DOHH2 (cell line): ENCODE data around the gene PRRT3.

ENCODE experiments used
- H3F3A ChIP-seq: fragments of 200-600 bp; sonication (generic), shearing (Covaris generic); 2 replicates; pipeline ENCODE4 v1.6.0; 2016; ENCODE audit warnings: antibody characterized with exemption, mild to moderate bottlenecking; ENCODE audit not compliant: control insufficient read depth, insufficient read depth
- H3K27ac ChIP-seq: fragments of 200-600 bp; sonication (generic); 2 replicates; pipeline ENCODE4 v1.5.1; 2014; ENCODE audit warnings: low read depth, mild to moderate bottlenecking, low read length, moderate library complexity
- H3K27me3 ChIP-seq: fragments of 200-600 bp; sonication (generic); 2 replicates; pipeline ENCODE4 v1.6.1; 2014; ENCODE audit warnings: mild to moderate bottlenecking, low read length, mixed read lengths; ENCODE audit not compliant: control insufficient read depth
- H3K36me3 ChIP-seq: fragments of 200-600 bp; sonication (generic); 2 replicates; pipeline ENCODE4 v1.6.1; 2014; ENCODE audit warnings: mild to moderate bottlenecking, low read length, moderate library complexity, mixed read lengths; ENCODE audit not compliant: control insufficient read depth
- H3K4me1 ChIP-seq: fragments of 200-600 bp; sonication (generic); 2 replicates; pipeline ENCODE4 v1.6.1; 2014; ENCODE audit warnings: mild to moderate bottlenecking, low read length, mixed read lengths; ENCODE audit not compliant: control insufficient read depth
- H3K4me2 ChIP-seq: fragments of 200-600 bp; sonication (generic); 2 replicates; pipeline ENCODE4 v1.6.0; 2014; ENCODE audit warnings: mild to moderate bottlenecking, low read length, moderate library complexity
- H3K4me3 ChIP-seq: fragments of 200-600 bp; sonication (generic); 2 replicates; pipeline ENCODE4 v1.5.1; 2014; ENCODE audit warnings: mild to moderate bottlenecking, low read length, mixed read lengths
- H3K79me2 ChIP-seq: fragments of 200-600 bp; sonication (generic); 2 replicates; pipeline ENCODE4 v1.6.1; 2014; ENCODE audit warnings: mild to moderate bottlenecking, low read length, mixed read lengths; ENCODE audit not compliant: control insufficient read depth
- H3K9me2 ChIP-seq: fragments of 200-600 bp; sonication (generic); replicated peaks from 2 replicates; pipeline ENCODE4 v1.6.1; 2014; ENCODE audit warnings: mild to moderate bottlenecking, low read length, mixed read lengths; ENCODE audit not compliant: control insufficient read depth
- H3K9me3 ChIP-seq: fragments of 200-600 bp; sonication (generic); 2 replicates; pipeline ENCODE4 v1.6.1; 2014; ENCODE audit warnings: antibody characterized with exemption, low read length, mixed read lengths; ENCODE audit not compliant: control insufficient read depth, insufficient read depth
- H4K20me1 ChIP-seq: fragments of 200-600 bp; sonication (generic); 2 replicates; pipeline ENCODE4 v1.6.0; 2014; ENCODE audit warnings: low read depth, mild to moderate bottlenecking, antibody characterized with exemption, low read length, moderate library complexity; ENCODE audit not compliant: control insufficient read depth, insufficient read depth
- EZH2phosphoT487 ChIP-seq: fragments of 200-600 bp; sonication (generic); IDR thresholded peaks from 2 replicates; pipeline ENCODE4 v1.6.1; 2017; ENCODE audit warnings: borderline replicate concordance, mild to moderate bottlenecking, antibody characterized with exemption, low read length, moderate library complexity, mixed read lengths
- TF ChIP-seq, protein P1 (sequence below): fragments of 200-600 bp; sonication (generic); IDR thresholded peaks from one replicate; pipeline ENCODE4 v1.5.1; 2014; ENCODE audit warnings: antibody characterized with exemption, mild to moderate bottlenecking, low read depth, low read length; ENCODE audit not compliant: poor library complexity, severe bottlenecking

Gene PRRT3

DNA sequence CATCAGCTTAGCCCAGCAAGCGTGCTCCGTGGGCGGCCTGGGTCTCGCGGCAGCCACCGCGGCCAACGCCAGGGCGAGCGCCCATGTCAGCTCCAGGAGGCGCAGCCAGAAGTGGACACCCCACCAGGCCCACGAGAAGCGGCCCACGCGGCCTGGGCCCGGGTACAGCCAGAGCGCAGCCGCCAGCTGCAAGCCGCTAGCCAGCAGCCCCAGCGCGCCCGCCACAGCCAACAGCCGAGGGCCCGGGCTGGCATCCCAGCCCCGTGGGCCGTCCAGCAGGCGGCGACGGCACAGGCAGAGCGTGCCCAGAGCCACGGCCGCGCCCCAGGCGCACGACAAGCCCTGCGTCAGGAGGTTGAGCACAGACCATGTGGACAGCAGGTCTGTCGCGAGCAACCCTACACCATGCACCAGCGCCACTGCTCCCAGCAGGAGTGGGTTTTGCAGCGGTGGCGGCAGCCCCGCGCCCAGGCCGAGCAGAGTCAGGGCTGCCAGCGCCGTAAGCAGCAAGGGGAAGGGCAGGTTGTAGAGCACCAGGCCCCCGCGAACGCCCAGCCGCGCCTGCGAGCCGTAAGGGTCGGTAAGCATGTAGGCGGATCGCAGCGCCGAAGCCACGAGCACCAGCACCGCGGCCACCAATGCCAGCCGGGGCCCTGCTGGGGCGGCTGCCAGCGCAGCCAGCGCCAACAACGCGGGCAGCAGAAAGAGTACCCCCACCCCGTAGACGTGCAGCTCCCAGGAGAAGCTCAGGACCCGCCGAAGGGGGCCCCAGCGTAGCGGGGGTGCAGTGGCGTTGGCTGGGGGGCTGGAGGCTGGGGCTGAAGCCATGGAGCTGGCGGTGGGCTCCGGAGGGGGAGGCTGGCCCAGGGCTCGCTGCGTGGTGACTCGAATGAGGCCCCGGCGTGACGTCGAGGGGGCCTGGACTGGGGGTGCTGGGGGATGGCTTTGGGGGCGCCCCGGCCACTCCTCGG, 4.9 kb downstream of the PRRT3 start:
- Histone ChIP-seq H3K9me2 (no peaks in the 10 kb centered on the region), H3K27me3 (peaks cover 12% of the 10 kb centered on the region), H3K9me3 (no peaks in the 10 kb centered on the region), H3K4me2 (no peak overlapping the region), H3F3A (no peaks in the 10 kb centered on the region), H3K4me3 (no peak overlapping the region), H4K20me1 (no peaks in the 10 kb centered on the region), H3K27ac (no peak overlapping the region), H3K4me1 (peaks cover 14% of the 10 kb centered on the region), H3K79me2 (no peaks in the 10 kb centered on the region), H3K36me3 (no peaks in the 10 kb centered on the region)
- no peak for TF ChIP-seq EZH2phosphoT487
- TF ChIP-seq, protein P1, sequence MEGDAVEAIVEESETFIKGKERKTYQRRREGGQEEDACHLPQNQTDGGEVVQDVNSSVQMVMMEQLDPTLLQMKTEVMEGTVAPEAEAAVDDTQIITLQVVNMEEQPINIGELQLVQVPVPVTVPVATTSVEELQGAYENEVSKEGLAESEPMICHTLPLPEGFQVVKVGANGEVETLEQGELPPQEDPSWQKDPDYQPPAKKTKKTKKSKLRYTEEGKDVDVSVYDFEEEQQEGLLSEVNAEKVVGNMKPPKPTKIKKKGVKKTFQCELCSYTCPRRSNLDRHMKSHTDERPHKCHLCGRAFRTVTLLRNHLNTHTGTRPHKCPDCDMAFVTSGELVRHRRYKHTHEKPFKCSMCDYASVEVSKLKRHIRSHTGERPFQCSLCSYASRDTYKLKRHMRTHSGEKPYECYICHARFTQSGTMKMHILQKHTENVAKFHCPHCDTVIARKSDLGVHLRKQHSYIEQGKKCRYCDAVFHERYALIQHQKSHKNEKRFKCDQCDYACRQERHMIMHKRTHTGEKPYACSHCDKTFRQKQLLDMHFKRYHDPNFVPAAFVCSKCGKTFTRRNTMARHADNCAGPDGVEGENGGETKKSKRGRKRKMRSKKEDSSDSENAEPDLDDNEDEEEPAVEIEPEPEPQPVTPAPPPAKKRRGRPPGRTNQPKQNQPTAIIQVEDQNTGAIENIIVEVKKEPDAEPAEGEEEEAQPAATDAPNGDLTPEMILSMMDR: no peak

DNA sequence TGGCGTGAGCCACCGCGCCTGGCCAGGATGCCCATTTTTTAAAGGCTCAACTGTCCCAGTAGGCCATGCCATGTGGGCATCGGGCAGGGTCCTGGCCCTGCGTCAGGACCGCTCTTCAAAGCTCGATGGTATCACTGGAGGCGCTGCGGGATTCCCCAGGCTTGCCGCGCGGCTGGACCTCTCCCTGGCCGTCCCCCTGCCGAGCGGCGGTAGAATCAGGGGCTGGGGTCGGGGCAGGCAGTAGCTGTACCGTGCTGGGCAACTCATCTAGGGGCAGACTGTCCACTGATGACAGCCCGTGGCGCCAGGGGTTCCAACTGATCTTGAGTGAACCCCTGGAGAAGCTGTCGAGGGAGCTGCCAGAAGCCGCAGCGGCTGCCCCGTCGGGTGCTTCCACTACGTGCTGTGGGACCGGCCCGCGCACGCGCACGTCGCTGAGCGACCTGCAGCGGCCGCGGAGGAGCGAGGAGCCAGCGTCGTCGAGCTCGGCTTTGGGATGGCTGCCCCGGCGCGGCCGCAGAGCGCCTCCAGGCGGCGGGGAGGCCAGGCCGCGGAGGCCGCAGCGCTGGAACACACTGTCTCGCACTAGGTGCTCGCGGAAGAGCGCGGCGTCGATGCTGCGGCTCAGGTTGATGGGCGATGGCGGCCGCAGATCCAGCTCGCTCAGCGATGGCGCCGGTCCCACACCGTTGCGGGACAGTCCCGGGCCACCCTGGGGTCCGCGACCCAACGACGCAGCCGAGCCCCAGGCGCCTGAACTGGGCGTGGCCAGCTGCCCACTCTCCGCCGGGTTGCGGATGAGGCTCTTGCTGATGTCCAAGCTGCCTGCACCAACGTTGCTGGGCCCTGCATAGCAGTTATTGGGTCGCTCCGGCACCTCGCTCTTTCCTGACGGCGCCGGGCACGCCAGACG, 5.8 kb downstream of the PRRT3 start:
- no peaks in the 10 kb centered on the region for H3K79me2 ChIP-seq
- no peak overlapping the region for H3K27ac ChIP-seq
- no peaks in the 10 kb centered on the region for H3K36me3 ChIP-seq
- H3K4me1 ChIP-seq: peaks cover 7% of the 10 kb centered on the region
- no peaks in the 10 kb centered on the region for H3K9me3 ChIP-seq
- H3K27me3 ChIP-seq: peaks cover 6% of the 10 kb centered on the region
- no peak for TF ChIP-seq EZH2phosphoT487
- H3F3A ChIP-seq: no peaks in the 10 kb centered on the region
- H4K20me1 ChIP-seq: no peaks in the 10 kb centered on the region
- H3K4me2 ChIP-seq: no peak overlapping the region
- H3K9me2 ChIP-seq: no peaks in the 10 kb centered on the region
- no peak overlapping the region for H3K4me3 ChIP-seq

DNA sequence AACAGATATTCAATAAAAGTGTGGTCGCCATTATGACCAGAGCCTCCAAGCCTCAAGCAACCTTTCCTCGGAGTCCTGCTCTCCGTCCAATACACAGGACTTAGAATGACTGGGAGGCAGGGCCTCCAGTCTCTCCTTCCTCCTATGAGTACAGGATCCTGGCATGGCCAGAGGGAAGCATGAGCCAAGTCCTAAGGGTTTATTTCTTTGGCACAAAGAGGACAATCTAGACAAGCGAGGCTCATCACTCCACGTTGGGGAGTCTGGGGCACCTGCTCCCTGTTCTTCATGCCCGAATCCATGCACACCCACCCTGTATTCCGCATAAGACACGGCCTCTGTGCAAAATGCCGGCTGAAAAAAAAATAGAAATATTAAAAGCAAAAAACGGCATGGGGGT, 6.8 kb downstream of the PRRT3 start:
- Histone ChIP-seq H3K9me2 (no peaks in the 10 kb centered on the region), H3K79me2 (no peaks in the 10 kb centered on the region), H3K4me1 (no peaks in the 10 kb centered on the region), H3K27ac (no peak overlapping the region), H3K9me3 (no peaks in the 10 kb centered on the region), H3K4me2 (no peak overlapping the region), H4K20me1 (no peaks in the 10 kb centered on the region), H3K36me3 (peaks cover 4% of the 10 kb centered on the region; the same call in 1 of the 2 replicates), H3K4me3 (no peak overlapping the region), H3K27me3 (no peaks in the 10 kb centered on the region), H3F3A (no peaks in the 10 kb centered on the region)
- no peak for TF ChIP-seq EZH2phosphoT487
- TF ChIP-seq, protein P1: no peak
